T-helper 2 cell treated with Interferon-gamma antibody and Interleukin-4, amounts not matched to agents 100 ng/mL and 5 ng/mL, for 36 hours (primary cell): ENCODE measurements around the gene MMRN1. TPM values are rescaled to one million over a fixed set of nuclear protein-coding genes. Genes with fewer than 3 reads are reported as not detected.

Source experiments
- intact Hi-C: fragments of 100-400 bp; cut with micrococcal nuclease; formaldehyde crosslinking; loops from one replicate; pipeline ENCODE4 v1.15.1; 2023
- total RNA-seq: library from RNA; stranded (reverse); gene quantifications from 2 replicates; pipeline ENCODE4 v1.2.3, GENCODE V29; 2022

MMRN1 gene
- total RNA-seq, 1 donor from 2014 or later: 0.95 TPM

DNA sequence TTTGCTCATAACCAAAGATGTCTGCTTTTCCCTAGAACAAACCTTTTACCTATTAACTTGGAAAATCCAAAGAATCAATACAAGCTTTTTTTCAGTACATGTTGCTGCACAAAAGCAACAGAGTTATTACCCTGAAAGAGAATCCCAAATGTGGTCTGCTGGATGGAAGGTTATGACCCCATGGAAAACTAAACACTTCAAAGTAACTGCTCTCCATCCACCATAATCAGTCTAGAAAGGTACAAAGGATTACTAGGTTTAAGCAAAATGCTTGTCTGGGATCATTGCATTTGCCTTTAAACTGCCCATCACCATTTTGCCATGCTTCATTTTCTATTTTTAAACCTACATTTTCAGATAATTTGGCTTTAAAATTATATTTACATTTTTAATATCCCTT lies 11.7 kb downstream of the MMRN1 start:
- intact Hi-C loops: loop anchor here (5.0 kb wide), 1 partner anchor 386 kb away; no protein-coding TSS in a partner anchor

DNA sequence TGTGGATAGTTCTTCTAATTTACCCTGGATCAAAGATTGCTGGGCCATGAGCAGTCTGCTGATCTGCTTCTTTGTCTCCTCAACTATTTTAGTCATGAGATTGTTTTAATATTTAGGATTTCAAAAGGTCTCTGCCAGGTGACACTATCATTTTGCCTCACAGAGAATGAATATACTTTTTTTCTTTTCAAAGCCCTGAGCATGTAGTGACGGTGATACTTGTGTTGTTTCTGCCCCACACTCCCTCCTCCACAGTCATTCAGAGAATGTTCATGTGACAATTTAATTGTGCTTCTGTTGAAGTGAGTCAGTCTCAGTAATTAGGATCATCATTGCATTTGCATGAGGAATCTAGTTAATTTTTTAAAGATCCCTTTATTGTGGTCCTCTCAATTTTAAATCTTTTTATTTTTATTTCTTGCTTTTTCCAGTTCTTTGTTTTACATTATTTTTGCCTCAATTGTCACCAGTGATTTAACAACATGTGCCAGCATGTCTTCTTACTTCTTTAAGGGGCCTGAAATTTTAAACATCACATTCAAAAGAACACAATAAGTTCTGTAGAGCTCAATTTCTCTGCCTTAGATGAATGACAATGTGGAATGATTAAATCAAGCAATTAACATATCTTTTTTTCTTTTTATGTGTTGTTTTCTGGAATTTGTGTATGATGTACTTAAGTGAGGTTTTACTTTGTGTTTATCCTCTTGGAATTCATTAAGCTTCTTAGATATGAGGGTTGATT lies 12.3 kb downstream of the MMRN1 start:
- intact Hi-C loops: loop anchor here (5.0 kb wide), 1 partner anchor 385 kb away; no protein-coding TSS in a partner anchor

GRCh38 chr4:89909889-89910288 lies 15.2 kb downstream of the MMRN1 start:
- intact Hi-C loops: loop anchor here (5.0 kb wide), 1 partner anchor 382 kb away; no protein-coding TSS in a partner anchor

DNA sequence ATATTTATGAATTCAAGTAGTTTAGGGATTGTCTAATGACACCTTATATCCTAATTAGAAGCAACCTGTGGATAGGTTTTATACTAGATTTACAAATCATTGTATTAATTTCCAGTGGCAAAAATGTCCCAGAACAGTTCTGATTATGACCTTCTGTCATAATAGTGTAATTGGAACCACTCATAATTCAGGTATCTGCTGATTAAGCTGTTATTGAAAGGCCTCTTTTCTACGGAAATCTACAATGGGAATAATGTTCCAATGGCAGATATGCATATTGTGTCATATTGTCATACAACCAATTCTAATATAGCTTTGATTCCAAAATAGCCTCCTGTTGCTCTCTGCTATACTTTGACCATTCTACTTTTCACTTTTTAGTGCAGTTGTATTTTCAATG lies 19.0 kb downstream of the MMRN1 start:
- intact Hi-C loops: no loop called here

DNA sequence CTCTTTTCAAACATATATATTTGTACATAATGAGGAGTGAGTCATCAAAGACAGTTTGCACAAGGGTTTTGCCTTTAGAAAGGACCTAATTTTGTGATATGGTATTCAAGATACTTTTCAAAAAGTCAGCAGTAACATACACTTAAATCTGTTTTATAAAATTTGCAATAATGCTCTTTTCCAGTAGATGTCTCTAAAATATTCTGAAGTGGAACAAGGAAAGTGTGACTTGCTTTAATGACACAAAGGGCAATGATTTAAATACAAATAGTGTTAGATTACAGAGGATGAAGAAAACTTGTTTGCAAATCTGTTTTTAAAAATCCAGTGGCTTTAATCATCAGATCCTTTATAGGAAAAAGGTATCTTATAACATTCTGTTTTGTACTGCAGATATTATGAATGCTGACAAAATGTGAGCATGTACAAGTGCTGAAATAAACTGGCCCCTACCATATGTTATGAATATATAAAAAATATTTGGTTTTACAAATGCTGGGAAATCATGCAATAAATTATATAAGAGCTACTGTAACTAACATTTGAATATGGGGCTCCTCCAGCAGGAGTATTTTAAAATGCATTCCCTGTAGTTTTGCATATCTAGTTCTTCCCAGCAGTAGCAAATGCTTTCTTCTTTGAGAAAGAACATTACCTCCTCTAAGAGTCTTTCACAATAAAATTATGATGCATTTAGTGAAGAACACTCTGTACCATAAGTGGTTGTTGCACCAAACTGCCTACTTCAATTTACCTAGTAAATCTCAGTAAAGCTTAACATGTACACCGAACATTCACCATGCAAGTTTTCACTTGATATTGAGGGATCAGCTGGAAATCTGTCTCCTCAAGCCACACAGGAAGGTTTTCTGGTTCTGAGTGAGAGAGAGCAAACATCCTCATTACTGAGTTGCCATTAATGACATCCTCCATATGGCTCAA lies 20.2 kb downstream of the MMRN1 start:
- intact Hi-C loops: no loop called here

DNA sequence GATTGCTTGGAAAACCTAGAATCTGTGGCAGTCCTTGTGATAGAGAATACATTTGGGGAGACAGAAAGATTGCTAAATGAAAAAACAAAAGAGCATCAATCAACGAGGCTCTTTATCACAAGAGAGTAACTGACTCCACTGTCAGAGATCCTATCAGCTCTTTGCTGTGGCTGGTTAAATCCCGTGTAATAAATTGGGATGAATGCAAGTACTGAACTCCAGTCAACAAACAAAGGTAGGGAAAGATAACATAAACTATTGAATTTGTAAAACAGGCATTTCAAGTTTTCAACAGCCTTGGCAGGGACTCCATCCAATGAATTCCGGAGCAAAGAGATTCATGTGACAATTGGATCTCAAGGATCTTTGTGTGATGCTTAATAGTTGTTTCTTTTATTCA lies 21.3 kb downstream of the MMRN1 start:
- intact Hi-C loops: no loop called here

- intact Hi-C loops: no loop called here
These were observed 28.3 kb downstream of the MMRN1 start for GRCh38 chr4:89922848-89923416.

DNA sequence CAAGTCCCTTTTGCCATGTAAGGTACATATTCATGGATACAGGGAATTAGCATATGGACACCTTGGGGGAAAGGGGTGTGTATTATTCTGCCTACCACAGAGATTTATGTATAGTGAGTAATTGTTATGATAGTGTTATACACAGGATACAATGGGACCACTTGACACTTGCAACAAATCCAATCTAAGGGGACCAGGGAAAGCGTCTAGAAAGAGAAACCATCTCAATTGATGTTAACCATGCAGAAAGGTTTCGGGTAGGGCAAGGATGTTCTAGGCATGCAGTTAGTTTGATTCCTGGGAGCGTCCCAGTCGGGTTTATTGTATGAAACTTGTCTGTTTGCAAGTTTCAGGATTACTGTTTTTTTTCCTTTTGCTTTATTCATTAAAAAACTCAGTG lies 34.2 kb downstream of the MMRN1 start:
- intact Hi-C loops: no loop called here

DNA sequence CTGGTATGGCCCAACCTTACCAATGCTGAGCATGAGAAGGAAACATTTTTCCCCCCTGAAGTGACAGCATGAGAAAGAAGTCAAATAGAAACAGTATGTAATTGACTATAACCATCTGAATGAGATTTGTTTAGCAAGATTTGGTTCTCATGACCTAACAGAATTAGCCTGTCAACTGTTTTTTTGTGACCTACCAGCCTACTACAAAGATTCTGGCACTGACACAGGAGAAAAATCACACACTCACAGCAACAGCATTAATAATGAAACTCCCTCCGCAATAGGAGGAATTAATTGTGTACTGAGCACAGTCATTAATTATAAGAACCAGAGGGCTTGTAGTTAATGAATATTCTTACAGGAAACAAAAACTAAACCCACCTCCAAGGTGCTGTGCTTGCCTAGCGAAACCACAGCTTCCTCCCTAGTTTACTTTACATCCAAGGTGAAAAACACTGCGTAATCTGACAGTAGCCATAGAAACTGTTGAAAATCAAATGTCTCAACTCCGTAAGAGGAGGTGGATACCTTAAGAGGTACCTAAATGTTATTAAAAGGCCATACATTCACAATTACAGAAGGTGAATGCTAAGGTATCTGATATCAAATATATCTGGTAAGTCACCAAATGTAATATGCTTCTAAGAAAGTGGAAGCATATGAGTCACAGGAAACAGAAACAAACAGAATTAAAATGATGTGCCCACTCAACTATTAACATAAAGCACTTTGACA lies 34.9 kb downstream of the MMRN1 start:
- intact Hi-C loops: no loop called here

GRCh38 chr4:89939546-89939945 lies 44.9 kb downstream of the MMRN1 start:
- intact Hi-C loops: no loop called here

GRCh38 chr4:89939994-89940393 lies 45.3 kb downstream of the MMRN1 start:
- intact Hi-C loops: no loop called here

GRCh38 chr4:89942811-89943210 lies 48.2 kb downstream of the MMRN1 start:
- intact Hi-C loops: no loop called here

DNA sequence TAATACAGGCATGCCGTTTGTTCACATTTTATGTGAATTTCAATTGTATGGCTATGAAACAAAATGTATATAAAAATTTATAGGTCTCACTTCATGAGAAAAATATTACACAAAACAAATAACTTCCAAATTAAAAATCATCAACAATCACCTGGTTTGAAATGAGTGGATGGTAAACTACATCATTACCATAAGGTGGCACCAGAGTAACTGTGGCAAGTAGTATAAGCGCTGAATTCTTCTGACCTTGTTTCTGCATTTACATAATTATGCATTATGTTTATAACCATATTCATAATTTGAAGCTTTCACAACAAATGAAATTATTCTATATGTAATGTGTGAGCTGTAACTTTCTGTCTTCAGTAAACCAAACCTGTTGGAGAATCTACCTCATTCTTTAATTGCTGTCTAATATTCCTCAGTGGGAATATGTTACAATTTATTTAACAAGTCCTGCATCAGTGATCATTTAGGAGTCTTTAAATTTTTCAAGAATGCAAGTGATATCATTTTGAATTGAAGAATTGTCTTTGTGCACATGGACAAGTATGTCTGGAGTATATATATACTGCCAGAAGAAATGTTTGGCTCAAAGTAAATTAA lies 55.2 kb downstream of the MMRN1 start:
- intact Hi-C loops: no loop called here

- intact Hi-C loops: no loop called here
These were observed 57.8 kb downstream of the MMRN1 start for GRCh38 chr4:89952458-89952857.

DNA sequence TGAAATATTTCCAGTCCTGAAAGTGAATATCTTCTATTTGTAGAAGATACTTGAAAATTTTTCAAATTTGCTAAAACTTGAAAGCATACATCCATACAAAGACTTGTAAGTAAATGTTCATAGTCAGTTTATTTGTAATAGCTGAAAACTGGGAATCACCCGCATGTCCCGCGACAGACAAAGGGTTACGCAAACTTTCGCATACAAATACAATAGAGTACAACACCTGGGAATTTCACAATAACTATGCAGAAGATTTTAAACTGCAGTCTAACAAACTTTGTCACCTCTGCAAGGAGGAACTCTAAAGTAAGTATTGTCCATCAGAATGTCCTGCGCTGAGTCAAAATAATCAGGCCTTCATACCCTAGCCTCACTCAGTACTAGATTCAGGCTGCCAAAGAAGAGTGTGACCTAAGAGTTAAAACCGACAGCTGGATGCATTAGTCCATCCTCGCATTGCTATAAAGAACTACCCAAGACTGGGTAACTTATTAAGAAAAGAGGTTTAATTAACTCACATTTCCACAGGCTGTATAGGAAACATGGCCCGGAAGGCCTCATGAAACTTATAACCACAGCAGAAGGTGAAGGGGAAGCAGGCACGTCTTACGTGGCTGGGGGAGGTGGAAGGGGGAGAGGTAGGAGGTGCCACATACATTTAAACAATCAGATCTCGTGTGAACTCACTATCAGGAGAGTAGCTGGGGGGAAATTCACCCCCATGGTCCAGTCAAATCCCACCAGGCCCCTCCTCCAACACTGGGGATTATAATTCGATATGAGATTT lies 60.4 kb downstream of the MMRN1 start:
- intact Hi-C loops: no loop called here

DNA sequence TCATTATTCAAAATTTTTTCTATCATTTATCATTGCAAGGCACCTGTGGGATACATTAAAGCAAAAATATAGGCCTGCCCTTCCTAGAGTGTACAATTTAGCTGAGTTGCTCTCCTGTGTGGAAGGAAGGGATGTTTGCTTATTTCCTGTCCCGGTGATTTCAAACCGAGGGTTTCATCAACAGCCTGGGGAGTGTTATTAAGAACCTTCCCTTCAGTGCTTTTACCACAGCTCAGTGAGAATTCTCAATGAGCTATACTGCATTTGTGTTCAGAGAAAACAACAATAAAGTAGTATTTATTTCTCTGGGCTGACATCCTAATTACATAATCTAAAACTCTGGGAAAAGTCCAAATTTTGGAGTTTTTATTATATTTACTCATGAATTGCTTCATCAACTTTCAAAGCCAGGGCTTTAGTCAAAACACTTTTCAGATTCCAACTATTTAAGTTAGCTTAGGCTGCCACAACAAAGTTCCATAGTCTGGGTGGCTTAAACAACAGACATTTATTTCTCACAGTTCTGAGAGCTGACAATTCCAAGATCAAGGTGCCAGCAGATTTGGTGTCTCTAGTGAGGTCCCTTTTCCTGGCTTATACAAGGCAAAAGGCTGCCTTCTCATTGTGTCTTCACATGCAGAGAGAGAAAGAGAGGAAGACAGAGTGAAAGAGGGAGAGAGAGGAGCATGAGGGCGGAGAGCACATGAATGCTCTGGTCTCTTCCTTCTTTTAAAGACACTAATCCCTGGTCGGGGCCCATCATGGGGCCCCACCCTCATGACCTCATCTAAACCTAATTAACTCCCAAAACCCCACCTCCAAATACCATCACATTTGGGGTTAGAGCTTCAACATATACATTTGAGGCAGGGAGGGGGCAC lies 62.6 kb downstream of the MMRN1 start:
- intact Hi-C loops: no loop called here

DNA sequence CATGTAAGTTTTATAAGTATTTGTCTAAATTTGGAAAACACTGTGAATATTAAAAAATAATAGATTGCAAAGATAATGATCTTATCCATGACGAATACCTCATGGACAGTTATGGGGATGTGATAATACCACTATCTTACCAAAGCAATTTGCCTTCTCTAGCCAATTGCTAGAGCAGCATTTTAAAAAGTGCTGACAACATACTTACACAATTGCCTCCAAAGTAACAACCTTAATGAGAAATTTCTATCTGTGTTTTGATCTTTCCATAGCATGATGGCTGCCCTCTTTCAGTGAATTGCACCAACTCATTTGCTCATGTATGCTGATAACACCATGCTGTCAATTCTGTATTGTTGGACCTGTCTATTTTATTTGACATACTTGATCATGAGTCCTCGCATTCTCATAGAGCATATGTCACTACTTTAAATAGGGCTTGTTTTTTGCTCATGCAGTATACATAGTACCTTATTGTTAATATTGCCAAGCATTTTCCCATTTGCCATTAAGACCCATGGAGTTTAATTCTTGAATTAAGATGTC lies 87.2 kb downstream of the MMRN1 start:
- intact Hi-C loops: no loop called here

- intact Hi-C loops: no loop called here
These were observed 93.6 kb downstream of the MMRN1 start for GRCh38 chr4:89988268-89988667.

GRCh38 chr4:89992744-89993143 lies 98.1 kb downstream of the MMRN1 start:
- intact Hi-C loops: no loop called here
